Measurements from ENCODE around the gene RNF114. TPM values are rescaled to one million over a fixed set of nuclear protein-coding genes. Genes with fewer than 3 reads are reported as not detected.
A peak's percentile ranks its signal among the peaks of the same experiment; 100 is the strongest.

RNF114 gene
- total RNA-seq, 1 experiment from 2014 or later: 88.1 TPM

- TF ChIP-seq JAZF1 (CRISPR knock-in tag; IDR thresholded peaks at IDR 0.05): no peak
- peak; percentile 91; the same call in 1 of the 2 replicates for TF ChIP-seq FOXK1 (CRISPR knock-in tag; IDR thresholded peaks at IDR 0.05)
- TF ChIP-seq CREB1 (CRISPR knock-in tag; IDR thresholded peaks at IDR 0.05): no peak
- no peak for TF ChIP-seq ZNF219 (CRISPR knock-in tag; IDR thresholded peaks at IDR 0.05; ENCODE audit: borderline replicate concordance)
- TF ChIP-seq EMX1 (CRISPR knock-in tag; IDR thresholded peaks at IDR 0.05): no peak
- peak; percentile 60; the same call in 1 of the 2 replicates for TF ChIP-seq NR2C2 (CRISPR knock-in tag; IDR thresholded peaks at IDR 0.05)
- peak; percentile 89 for TF ChIP-seq CREM (CRISPR knock-in tag; IDR thresholded peaks at IDR 0.05)
- TF ChIP-seq, protein P1, sequence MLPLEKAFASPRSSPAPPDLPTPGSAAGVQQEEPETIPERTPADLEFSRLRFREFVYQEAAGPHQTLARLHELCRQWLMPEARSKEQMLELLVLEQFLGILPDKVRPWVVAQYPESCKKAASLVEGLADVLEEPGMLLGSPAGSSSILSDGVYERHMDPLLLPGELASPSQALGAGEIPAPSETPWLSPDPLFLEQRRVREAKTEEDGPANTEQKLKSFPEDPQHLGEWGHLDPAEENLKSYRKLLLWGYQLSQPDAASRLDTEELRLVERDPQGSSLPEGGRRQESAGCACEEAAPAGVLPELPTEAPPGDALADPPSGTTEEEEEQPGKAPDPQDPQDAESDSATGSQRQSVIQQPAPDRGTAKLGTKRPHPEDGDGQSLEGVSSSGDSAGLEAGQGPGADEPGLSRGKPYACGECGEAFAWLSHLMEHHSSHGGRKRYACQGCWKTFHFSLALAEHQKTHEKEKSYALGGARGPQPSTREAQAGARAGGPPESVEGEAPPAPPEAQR (CRISPR knock-in tag; IDR thresholded peaks at IDR 0.05): no peak
- peak; percentile 57 for TF ChIP-seq GABPB1 (CRISPR knock-in tag; IDR thresholded peaks at IDR 0.05)
- peak; percentile 86 for TF ChIP-seq TEAD1 (CRISPR knock-in tag; IDR thresholded peaks at IDR 0.05)
- no peak for TF ChIP-seq GTF2I (CRISPR knock-in tag; conservative IDR thresholded peaks at IDR 0.05)
- TF ChIP-seq ZNF121 (CRISPR knock-in tag; IDR thresholded peaks at IDR 0.05): 0 out of 2 replicates have a peak, but pooled peaks have one; percentile 22
- TF ChIP-seq ETV6 (CRISPR knock-in tag; IDR thresholded peaks at IDR 0.05): peak; percentile 99
- TF ChIP-seq NR1H2 (CRISPR knock-in tag; IDR thresholded peaks at IDR 0.05): 0 out of 2 replicates have a peak, but pooled peaks have one; percentile 28
- TF ChIP-seq TCF7 (CRISPR knock-in tag; IDR thresholded peaks at IDR 0.05; ENCODE audit: low read depth): peak; percentile 88; the same call in 1 of the 2 replicates
- TF ChIP-seq ZNF263 (CRISPR knock-in tag; IDR thresholded peaks at IDR 0.05; ENCODE audit: low read depth): peak; percentile 59; the same call in 1 of the 2 replicates
- TF ChIP-seq, protein P2, sequence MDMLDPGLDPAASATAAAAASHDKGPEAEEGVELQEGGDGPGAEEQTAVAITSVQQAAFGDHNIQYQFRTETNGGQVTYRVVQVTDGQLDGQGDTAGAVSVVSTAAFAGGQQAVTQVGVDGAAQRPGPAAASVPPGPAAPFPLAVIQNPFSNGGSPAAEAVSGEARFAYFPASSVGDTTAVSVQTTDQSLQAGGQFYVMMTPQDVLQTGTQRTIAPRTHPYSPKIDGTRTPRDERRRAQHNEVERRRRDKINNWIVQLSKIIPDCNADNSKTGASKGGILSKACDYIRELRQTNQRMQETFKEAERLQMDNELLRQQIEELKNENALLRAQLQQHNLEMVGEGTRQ (CRISPR knock-in tag; IDR thresholded peaks at IDR 0.05): peak; percentile 50
- TF ChIP-seq ELF4 (CRISPR knock-in tag; IDR thresholded peaks at IDR 0.05; ENCODE audit: low read depth): peak; percentile 78
- TF ChIP-seq, protein P3, sequence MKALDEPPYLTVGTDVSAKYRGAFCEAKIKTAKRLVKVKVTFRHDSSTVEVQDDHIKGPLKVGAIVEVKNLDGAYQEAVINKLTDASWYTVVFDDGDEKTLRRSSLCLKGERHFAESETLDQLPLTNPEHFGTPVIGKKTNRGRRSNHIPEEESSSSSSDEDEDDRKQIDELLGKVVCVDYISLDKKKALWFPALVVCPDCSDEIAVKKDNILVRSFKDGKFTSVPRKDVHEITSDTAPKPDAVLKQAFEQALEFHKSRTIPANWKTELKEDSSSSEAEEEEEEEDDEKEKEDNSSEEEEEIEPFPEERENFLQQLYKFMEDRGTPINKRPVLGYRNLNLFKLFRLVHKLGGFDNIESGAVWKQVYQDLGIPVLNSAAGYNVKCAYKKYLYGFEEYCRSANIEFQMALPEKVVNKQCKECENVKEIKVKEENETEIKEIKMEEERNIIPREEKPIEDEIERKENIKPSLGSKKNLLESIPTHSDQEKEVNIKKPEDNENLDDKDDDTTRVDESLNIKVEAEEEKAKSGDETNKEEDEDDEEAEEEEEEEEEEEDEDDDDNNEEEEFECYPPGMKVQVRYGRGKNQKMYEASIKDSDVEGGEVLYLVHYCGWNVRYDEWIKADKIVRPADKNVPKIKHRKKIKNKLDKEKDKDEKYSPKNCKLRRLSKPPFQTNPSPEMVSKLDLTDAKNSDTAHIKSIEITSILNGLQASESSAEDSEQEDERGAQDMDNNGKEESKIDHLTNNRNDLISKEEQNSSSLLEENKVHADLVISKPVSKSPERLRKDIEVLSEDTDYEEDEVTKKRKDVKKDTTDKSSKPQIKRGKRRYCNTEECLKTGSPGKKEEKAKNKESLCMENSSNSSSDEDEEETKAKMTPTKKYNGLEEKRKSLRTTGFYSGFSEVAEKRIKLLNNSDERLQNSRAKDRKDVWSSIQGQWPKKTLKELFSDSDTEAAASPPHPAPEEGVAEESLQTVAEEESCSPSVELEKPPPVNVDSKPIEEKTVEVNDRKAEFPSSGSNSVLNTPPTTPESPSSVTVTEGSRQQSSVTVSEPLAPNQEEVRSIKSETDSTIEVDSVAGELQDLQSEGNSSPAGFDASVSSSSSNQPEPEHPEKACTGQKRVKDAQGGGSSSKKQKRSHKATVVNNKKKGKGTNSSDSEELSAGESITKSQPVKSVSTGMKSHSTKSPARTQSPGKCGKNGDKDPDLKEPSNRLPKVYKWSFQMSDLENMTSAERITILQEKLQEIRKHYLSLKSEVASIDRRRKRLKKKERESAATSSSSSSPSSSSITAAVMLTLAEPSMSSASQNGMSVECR (CRISPR knock-in tag; IDR thresholded peaks at IDR 0.05; ENCODE audit: borderline replicate concordance): no peak; the same call in 1 of the 2 replicates
- TF ChIP-seq, protein P4, sequence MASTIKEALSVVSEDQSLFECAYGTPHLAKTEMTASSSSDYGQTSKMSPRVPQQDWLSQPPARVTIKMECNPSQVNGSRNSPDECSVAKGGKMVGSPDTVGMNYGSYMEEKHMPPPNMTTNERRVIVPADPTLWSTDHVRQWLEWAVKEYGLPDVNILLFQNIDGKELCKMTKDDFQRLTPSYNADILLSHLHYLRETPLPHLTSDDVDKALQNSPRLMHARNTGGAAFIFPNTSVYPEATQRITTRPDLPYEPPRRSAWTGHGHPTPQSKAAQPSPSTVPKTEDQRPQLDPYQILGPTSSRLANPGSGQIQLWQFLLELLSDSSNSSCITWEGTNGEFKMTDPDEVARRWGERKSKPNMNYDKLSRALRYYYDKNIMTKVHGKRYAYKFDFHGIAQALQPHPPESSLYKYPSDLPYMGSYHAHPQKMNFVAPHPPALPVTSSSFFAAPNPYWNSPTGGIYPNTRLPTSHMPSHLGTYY (CRISPR knock-in tag; IDR thresholded peaks at IDR 0.05): no peak
- TF ChIP-seq, protein P5, sequence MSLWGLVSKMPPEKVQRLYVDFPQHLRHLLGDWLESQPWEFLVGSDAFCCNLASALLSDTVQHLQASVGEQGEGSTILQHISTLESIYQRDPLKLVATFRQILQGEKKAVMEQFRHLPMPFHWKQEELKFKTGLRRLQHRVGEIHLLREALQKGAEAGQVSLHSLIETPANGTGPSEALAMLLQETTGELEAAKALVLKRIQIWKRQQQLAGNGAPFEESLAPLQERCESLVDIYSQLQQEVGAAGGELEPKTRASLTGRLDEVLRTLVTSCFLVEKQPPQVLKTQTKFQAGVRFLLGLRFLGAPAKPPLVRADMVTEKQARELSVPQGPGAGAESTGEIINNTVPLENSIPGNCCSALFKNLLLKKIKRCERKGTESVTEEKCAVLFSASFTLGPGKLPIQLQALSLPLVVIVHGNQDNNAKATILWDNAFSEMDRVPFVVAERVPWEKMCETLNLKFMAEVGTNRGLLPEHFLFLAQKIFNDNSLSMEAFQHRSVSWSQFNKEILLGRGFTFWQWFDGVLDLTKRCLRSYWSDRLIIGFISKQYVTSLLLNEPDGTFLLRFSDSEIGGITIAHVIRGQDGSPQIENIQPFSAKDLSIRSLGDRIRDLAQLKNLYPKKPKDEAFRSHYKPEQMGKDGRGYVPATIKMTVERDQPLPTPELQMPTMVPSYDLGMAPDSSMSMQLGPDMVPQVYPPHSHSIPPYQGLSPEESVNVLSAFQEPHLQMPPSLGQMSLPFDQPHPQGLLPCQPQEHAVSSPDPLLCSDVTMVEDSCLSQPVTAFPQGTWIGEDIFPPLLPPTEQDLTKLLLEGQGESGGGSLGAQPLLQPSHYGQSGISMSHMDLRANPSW (CRISPR knock-in tag; conservative IDR thresholded peaks at IDR 0.05; ENCODE audit: low read depth): no peak
- TF ChIP-seq ESRRA (CRISPR knock-in tag; IDR thresholded peaks at IDR 0.05; ENCODE audit: borderline replicate concordance): peak; percentile 80; the same call in 1 of the 2 replicates
- TF ChIP-seq MYBL2 (CRISPR knock-in tag; IDR thresholded peaks at IDR 0.05): peak; percentile 97
- TF ChIP-seq, protein P6, sequence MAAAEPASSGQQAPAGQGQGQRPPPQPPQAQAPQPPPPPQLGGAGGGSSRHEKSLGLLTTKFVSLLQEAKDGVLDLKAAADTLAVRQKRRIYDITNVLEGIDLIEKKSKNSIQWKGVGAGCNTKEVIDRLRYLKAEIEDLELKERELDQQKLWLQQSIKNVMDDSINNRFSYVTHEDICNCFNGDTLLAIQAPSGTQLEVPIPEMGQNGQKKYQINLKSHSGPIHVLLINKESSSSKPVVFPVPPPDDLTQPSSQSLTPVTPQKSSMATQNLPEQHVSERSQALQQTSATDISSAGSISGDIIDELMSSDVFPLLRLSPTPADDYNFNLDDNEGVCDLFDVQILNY (CRISPR knock-in tag; IDR thresholded peaks at IDR 0.05): peak; percentile 88
- no peak for TF ChIP-seq GRHL2 (CRISPR knock-in tag; IDR thresholded peaks at IDR 0.05; ENCODE audit: insufficient replicate concordance, severe bottlenecking)
- TF ChIP-seq NFE2L1 (CRISPR knock-in tag; IDR thresholded peaks at IDR 0.05): peak; percentile 87; the same call in 1 of the 2 replicates
- TF ChIP-seq ZNF416 (CRISPR knock-in tag; IDR thresholded peaks at IDR 0.05): 0 out of 2 replicates have a peak, but pooled peaks have one; percentile 56
Observed at GRCh38 chr20:49982346-49983122, 46.3 kb downstream of the RNF114 start, which contains the start of gene SNAI1 (continued).
